Effector memory CD4-positive, alpha-beta T cell (primary cell): ENCODE results near the gene SSBP3.
"Not testable (repeated sequence)": the region's sequence is repeated elsewhere in the genome, so short reads cannot be mapped to it uniquely, and the experiment has no call there.

ENCODE experiments used
- DNase-seq, 3 donors: peaks; one replicate each; pipeline ENCODE4 v3.0.0-alpha.2; 2020
- H3K27ac ChIP-seq: 2 replicates; pipeline ENCODE4 v1.7.0; 2013; ENCODE audit warnings: mild to moderate bottlenecking, low read length, moderate library complexity; ENCODE audit not compliant: insufficient read depth, poor library complexity, severe bottlenecking
- H3K27me3 ChIP-seq: replicated peaks from 2 replicates; pipeline ENCODE4 v1.7.0; 2013; ENCODE audit warnings: mild to moderate bottlenecking, low read length; ENCODE audit not compliant: insufficient read depth, control insufficient read depth, poor library complexity, severe bottlenecking
- H3K36me3 ChIP-seq: 2 replicates; pipeline ENCODE4 v1.7.0; 2013; ENCODE audit warnings: mild to moderate bottlenecking, low read length, moderate library complexity; ENCODE audit not compliant: control insufficient read depth, insufficient read depth
- H3K4me1 ChIP-seq: 2 replicates; pipeline ENCODE4 v1.7.0; 2013; ENCODE audit warnings: low read length, mild to moderate bottlenecking; ENCODE audit not compliant: control insufficient read depth, insufficient read depth, poor library complexity, severe bottlenecking
- H3K4me3 ChIP-seq: 2 replicates; pipeline ENCODE4 v1.7.0; 2013; ENCODE audit warnings: low read length, low read depth, mild to moderate bottlenecking; ENCODE audit not compliant: insufficient read depth, poor library complexity, severe bottlenecking
- H3K9me3 ChIP-seq: 2 replicates; pipeline ENCODE4 v1.7.0; 2013; ENCODE audit warnings: mild to moderate bottlenecking, low read length, moderate library complexity; ENCODE audit not compliant: control insufficient read depth

The SSBP3 gene

DNA sequence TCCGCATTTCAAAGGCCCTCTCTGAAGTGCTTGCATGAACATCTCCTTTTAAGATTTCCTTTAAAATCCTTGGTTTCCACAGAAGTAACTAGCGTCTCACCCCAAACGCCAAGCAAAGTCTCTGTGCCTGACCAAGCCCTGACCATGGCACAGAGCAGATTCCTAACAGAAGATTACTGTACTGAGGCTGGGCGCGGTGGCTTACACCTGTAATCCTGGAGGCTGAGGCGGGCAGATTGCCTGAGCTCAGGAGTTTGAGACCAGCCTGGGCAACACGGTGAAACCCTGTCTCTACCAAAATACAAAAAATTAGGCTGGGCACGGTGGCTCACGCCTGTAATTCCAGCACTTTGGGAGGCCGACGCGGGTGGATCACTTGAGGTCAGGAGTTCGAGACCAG, 60.6 kb downstream of the SSBP3 start:
- H3K27me3 ChIP-seq, H3K4me1 ChIP-seq, H3K27ac ChIP-seq, DNase-seq, H3K36me3 ChIP-seq, H3K9me3 ChIP-seq, H3K4me3 ChIP-seq: not testable (repeated sequence)

DNA sequence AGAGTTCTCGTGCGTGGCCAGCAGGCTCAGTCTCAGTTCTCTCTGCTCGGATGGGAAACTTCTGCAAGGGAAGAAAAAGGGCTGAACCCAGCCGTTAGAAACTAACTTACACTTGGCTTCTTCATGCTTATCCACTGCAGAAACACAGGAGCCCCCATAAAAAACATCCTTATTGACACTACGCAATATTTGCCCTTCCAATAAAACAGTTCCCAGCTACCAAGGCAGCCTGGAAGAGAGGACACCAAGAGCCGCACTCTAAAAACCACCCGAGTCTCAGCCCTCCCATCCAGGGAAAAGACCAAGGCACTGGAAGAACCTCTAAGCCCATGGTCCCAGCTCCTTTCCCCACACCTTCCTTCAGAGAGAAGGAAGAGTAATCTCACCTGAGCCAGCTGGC, 61.1 kb downstream of the SSBP3 start:
- Histone ChIP-seq H3K36me3 (no peaks in the 10 kb centered on the region), H3K9me3 (no peaks in the 10 kb centered on the region), H3K27ac (no peak overlapping the region), H3K27me3 (no peaks in the 10 kb centered on the region), H3K4me1 (no peaks in the 10 kb centered on the region), H3K4me3 (no peak overlapping the region)
- no peak for DNase-seq

DNA sequence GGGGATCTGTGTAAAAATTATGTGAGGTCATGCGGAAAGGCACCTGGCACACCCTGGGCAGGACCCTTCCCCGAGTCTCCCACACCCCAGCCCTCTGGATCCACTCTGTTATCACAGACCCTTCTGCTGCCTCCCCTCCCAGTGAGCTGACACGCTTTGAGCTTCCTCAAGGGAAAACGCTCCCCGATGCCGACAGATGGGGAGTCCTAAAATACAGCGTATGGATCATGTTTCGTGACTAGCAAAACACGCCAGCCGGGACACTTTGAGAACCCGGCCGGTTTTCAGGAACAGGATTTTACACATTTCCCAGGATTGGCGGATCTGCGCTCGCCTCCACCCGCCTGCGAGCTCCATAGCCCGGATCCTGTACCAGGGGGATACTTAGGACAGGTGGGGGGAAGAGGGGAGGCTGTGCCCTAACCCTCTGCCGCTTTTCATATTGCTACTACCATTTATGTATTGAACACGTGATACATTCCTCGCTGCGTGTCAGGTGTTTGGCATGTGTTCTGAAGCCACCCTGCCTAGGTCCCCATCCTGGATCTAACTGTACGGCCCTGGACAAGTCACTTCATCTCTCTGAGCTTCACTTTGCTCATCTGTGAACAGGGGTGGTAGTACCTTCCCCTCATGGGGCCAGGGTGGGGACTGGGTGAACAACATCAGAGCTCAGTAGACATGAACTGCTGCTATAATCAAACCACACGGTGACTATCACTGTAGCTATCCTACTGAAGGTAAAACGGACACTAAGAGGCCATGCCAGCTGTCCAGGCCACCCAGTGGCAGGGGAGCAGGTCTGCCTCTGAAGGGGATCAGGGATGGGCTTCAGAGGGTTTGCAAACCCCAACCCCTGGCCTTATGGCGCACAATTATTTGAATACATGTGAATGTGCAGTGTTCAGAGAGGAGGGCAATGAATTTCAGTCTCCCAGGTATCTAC, 63.2 kb downstream of the SSBP3 start:
- no peaks in the 10 kb centered on the region for H3K27me3 ChIP-seq
- DNase-seq = no peak
- H3K9me3 ChIP-seq = no peaks in the 10 kb centered on the region
- no peaks in the 10 kb centered on the region for H3K4me1 ChIP-seq
- H3K27ac ChIP-seq = no peak overlapping the region
- no peak overlapping the region for H3K4me3 ChIP-seq
- H3K36me3 ChIP-seq = no peaks in the 10 kb centered on the region

DNA sequence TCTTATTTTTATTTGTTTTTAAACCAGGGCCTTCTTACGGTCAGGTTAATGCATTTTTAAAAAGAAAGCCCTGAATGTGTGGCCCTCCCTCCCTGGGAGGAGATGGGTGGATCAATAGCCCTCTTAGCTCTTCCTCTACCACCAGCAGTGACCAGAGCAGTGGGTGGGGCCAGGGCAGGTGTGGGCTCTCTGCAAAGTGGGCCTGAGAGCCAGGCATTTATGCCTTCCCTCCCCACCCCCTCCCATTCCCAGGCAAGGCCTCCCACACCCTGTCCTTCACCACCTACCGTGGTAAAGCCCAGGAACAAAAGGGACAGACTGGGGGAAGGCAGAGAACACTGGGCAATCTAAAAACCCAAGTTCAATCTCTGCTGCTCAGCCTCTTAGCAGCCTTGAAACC, 63.9 kb downstream of the SSBP3 start:
- Histone ChIP-seq H3K4me1 (no peaks in the 10 kb centered on the region), H3K27me3 (no peaks in the 10 kb centered on the region), H3K36me3 (no peaks in the 10 kb centered on the region), H3K27ac (no peak overlapping the region), H3K9me3 (no peaks in the 10 kb centered on the region), H3K4me3 (no peak overlapping the region)
- DNase-seq = no peak

DNA sequence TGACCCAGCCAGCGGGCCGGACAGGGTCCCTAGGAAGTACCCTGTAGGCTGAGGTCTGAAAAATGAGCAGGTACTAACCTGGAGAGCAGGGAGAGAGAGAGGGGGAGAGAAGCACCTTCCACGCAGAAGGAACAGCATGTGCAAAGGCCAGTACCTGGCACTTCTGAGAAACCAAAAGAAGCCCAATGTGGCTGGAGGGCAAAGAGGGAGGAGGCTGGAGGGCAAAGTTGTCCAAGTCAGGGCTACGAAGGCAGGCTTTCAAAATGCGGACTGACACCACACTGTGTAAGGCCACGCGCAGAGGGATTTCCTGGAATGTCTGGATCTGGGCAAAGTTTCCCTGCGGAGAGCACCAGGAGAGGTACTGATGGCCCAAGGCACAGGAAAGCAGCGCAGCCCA, 64.4 kb downstream of the SSBP3 start:
- Histone ChIP-seq H3K27ac (no peak overlapping the region), H3K9me3 (no peaks in the 10 kb centered on the region), H3K4me3 (no peak overlapping the region), H3K36me3 (no peaks in the 10 kb centered on the region), H3K4me1 (no peaks in the 10 kb centered on the region), H3K27me3 (no peaks in the 10 kb centered on the region)
- DNase-seq = no peak

DNA sequence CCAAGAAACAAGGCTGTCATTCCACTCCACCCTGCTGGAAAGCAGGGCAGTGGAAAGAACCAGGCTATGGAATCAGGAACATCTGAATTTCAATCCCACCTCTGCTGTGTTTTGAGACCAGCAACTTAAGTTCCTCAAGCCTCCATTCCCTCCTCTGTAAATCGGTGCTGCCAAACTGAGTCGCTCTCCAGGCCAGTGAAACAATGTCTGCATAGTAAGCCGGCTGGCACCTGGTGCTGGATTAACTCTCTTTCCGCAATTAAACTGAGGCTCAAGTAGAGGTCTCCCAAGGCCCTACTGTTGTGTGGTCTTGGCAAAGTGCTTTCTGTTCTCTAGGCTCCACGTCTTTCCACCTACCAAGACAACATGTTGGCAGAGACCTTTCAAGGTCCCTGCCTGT, 65.3 kb downstream of the SSBP3 start:
- H3K9me3 ChIP-seq = no peaks in the 10 kb centered on the region
- H3K4me3 ChIP-seq = no peak overlapping the region
- DNase-seq = no peak
- no peaks in the 10 kb centered on the region for H3K4me1 ChIP-seq
- H3K27ac ChIP-seq = no peak overlapping the region
- H3K27me3 ChIP-seq = no peaks in the 10 kb centered on the region
- no peaks in the 10 kb centered on the region for H3K36me3 ChIP-seq

DNA sequence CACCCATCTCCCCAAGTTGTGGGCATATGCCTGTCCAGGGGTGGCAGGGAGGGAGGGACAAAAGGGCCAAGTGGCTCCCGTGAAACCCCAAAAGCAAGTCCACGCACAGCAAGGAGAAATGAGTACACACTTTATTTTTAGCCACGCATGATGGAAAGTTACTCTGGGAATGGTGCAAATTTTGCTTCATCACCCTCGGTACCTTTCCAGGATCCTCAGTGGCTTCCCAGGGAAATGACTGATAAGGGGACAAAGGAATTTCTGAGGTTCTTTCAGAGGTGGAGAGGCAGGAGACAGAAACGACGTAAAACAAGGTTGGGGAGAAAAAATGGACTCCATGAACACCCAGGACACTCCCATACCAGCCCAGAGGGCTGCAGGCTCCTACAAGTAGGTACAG, 65.8 kb downstream of the SSBP3 start:
- no peak for DNase-seq
- no peaks in the 10 kb centered on the region for H3K9me3 ChIP-seq
- H3K36me3 ChIP-seq = no peaks in the 10 kb centered on the region
- no peak overlapping the region for H3K4me3 ChIP-seq
- H3K27ac ChIP-seq = no peak overlapping the region
- H3K27me3 ChIP-seq = no peaks in the 10 kb centered on the region
- H3K4me1 ChIP-seq = no peaks in the 10 kb centered on the region

DNA sequence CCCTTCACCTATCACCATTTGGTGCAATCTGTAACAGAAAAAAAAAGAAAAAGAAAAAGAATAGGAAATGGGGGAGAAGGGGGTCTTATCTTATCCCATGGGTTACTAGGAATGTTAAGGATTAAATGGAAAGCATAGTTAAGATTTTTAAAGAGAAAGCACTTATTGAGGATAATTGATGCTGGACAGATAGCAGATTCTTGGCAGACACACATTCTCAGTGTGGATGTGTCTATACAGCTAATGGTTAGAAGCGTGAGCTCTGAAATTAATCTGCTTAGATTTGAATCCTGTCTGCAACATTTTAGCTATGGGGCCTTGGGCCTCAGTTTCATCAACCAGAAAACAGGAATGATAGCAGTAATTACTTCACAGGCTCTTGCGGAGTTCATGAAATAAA, 67.1 kb downstream of the SSBP3 start:
- Histone ChIP-seq H3K36me3 (no peaks in the 10 kb centered on the region), H3K4me3 (no peak overlapping the region), H3K27ac (no peak overlapping the region), H3K27me3 (no peaks in the 10 kb centered on the region), H3K4me1 (no peaks in the 10 kb centered on the region), H3K9me3 (no peaks in the 10 kb centered on the region)
- DNase-seq = no peak

DNA sequence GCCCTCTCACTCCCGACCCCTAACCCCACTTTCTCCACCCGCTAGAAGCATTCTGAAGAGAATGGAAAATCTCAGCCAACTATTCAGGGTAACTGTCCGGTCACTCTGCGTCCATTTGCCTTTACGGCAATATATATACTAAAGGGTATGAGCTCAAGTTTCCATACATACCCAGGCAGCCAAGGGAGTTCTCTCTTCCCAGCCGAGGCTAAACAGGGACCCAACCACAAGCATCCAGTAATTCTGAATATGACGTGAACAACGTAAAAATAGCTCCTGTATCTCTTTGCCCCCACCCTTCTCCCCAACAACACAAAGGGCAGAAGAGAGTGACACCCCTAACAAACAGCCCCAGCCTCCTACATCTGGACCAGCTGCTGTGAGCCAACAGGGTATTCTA, 67.7 kb downstream of the SSBP3 start:
- H3K4me3 ChIP-seq = no peak overlapping the region
- no peaks in the 10 kb centered on the region for H3K36me3 ChIP-seq
- no peak overlapping the region for H3K27ac ChIP-seq
- H3K4me1 ChIP-seq = no peaks in the 10 kb centered on the region
- no peaks in the 10 kb centered on the region for H3K27me3 ChIP-seq
- DNase-seq = no peak
- H3K9me3 ChIP-seq = no peaks in the 10 kb centered on the region

DNA sequence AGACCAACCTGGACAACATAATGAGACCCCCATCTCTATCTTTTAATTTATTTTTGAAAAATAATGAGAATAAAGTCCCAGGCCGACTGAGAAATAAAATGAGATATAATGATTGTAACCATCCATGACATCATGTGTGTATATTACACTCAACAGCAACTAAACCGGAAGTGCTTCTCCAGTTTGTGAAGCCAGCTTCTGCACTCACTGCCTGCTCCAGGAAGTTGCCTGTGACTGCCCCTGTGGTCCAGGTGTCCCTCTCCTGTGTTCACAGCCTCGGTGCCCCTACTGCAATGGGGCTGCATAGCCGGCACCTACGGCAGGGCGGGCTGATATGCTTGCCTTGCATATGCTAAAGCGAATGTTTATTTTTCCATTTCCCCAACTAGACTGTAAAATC, 68.3 kb downstream of the SSBP3 start:
- no peak overlapping the region for H3K27ac ChIP-seq
- H3K36me3 ChIP-seq = no peaks in the 10 kb centered on the region
- DNase-seq = no peak
- no peaks in the 10 kb centered on the region for H3K9me3 ChIP-seq
- no peak overlapping the region for H3K4me3 ChIP-seq
- no peaks in the 10 kb centered on the region for H3K27me3 ChIP-seq
- H3K4me1 ChIP-seq = no peaks in the 10 kb centered on the region
